HepG2 (cell line): Measurements from ENCODE around the gene PARP2. TPM values are rescaled to one million over a fixed set of nuclear protein-coding genes. Genes with fewer than 3 reads are reported as not detected.
A peak's percentile ranks its signal among the peaks of the same experiment; 100 is the strongest.

ENCODE experiments used
- BRCA1 ChIP-seq: sonication (generic); formaldehyde crosslinking; IDR thresholded peaks from 2 replicates; pipeline ENCODE4 v1.4.0; 2020; ENCODE audit warnings: missing genetic modification reagents
- CENPX ChIP-seq: sonication (generic); formaldehyde crosslinking; IDR thresholded peaks from 2 replicates; pipeline ENCODE4 v1.9.0; 2021; ENCODE audit warnings: mild to moderate bottlenecking, missing genetic modification reagents, moderate library complexity
- FOXK2 ChIP-seq: fragments of 450-650 bp; IDR thresholded peaks from 2 replicates; pipeline ENCODE4 v1.6.1; 2016
- GABPB1 ChIP-seq: IDR thresholded peaks from 2 replicates; pipeline ENCODE4 v1.6.1; 2016; ENCODE audit warnings: mild to moderate bottlenecking, missing genetic modification reagents, moderate library complexity, missing compliant biosample characterization
- GFI1 ChIP-seq: sonication (generic); formaldehyde crosslinking; IDR thresholded peaks from 2 replicates; pipeline ENCODE4 v1.5.0; 2020; ENCODE audit warnings: missing genetic modification reagents, mild to moderate bottlenecking, borderline replicate concordance
- ISL2 ChIP-seq: sonication (generic); formaldehyde crosslinking; IDR thresholded peaks from 2 replicates; pipeline ENCODE4 v1.5.0; 2020; ENCODE audit warnings: missing genetic modification reagents
- JUND ChIP-seq: sonication (generic); formaldehyde crosslinking; IDR thresholded peaks from 2 replicates; pipeline ENCODE4 v1.8.0; 2022; ENCODE audit warnings: mild to moderate bottlenecking, missing genetic modification reagents
- MBD4 ChIP-seq: IDR thresholded peaks from 2 replicates; pipeline ENCODE4 v1.6.1; 2012; ENCODE audit warnings: low read length, inconsistent platforms, borderline replicate concordance
- PAF1 ChIP-seq: IDR thresholded peaks from 2 replicates; pipeline ENCODE4 v1.6.1; 2016; ENCODE audit warnings: missing genetic modification reagents, missing compliant biosample characterization
- ZNF33B ChIP-seq: sonication (generic); formaldehyde crosslinking; IDR thresholded peaks from 2 replicates; pipeline ENCODE4 v1.5.1; 2020; ENCODE audit warnings: mild to moderate bottlenecking, missing genetic modification reagents
- ZNF614 ChIP-seq: IDR thresholded peaks from 2 replicates; pipeline ENCODE4 v1.6.1; 2018; ENCODE audit warnings: missing biosample characterization, missing genetic modification reagents, inconsistent platforms, borderline replicate concordance
- polyA plus RNA-seq, 8 experiments: library from polyadenylated mRNA; depleted of rRNA in 3 of 8; stranded (reverse) in 7 of 8; unstranded in 1 of 8; fragments of >200 nt; fragmentation: Illumina TruSeq in 4 of 8; extraction: Trizol in 4 of 8; gene quantifications; 2 replicates each; pipeline versions ENCODE4 v1.2.1 to v1.2.3, GENCODE V29; 2011 to 2016; ENCODE audit warnings: low read depth in 4 of 8, missing spikeins in 1 of 8, mixed read lengths in 1 of 8; ENCODE audit not compliant: insufficient read depth in 1 of 8
- total RNA-seq, 5 experiments: library from RNA; depleted of rRNA; stranded (reverse); fragments of >200 nt; fragmentation: Illumina TruSeq; extraction: Trizol; gene quantifications; 2 replicates each; pipeline ENCODE4 v1.2.3, GENCODE V29; 2016; ENCODE audit warnings: low read depth in 1 of 5
- TF ChIP-seq, protein P1 (sequence below): sonication (generic); formaldehyde crosslinking; IDR thresholded peaks from 2 replicates; pipeline ENCODE4 v1.4.0; 2020; ENCODE audit warnings: mild to moderate bottlenecking, missing genetic modification reagents, borderline replicate concordance
- TF ChIP-seq, protein P2 (sequence below): sonication (generic); formaldehyde crosslinking; IDR thresholded peaks from 2 replicates; pipeline ENCODE4 v1.5.1; 2020; ENCODE audit warnings: mild to moderate bottlenecking, missing genetic modification reagents, moderate library complexity
- TF ChIP-seq, protein P3 (sequence below), 2 experiments: sonication (generic) in 1 of 2; formaldehyde crosslinking in 1 of 2; IDR thresholded peaks; 2 replicates each; pipeline versions ENCODE4 v1.4.0 to v1.6.1; 2018 to 2020; ENCODE audit warnings: missing genetic modification reagents in 2 of 2, borderline replicate concordance in 1 of 2, low read depth in 1 of 2, mild to moderate bottlenecking in 1 of 2, missing biosample characterization in 1 of 2
- TF ChIP-seq, protein P4 (sequence below): sonication (generic); formaldehyde crosslinking; IDR thresholded peaks from 2 replicates; pipeline ENCODE4 v1.8.0; 2022; ENCODE audit warnings: low read depth, missing genetic modification reagents
- TF ChIP-seq, protein P5 (sequence below): sonication (generic); formaldehyde crosslinking; IDR thresholded peaks from 2 replicates; pipeline ENCODE4 v1.5.0; 2020; ENCODE audit warnings: missing genetic modification reagents, mild to moderate bottlenecking, borderline replicate concordance
- TF ChIP-seq, protein P6 (sequence below): sonication (generic); formaldehyde crosslinking; IDR thresholded peaks from 2 replicates; pipeline ENCODE4 v1.5.1; 2020; ENCODE audit warnings: missing genetic modification reagents, mild to moderate bottlenecking, borderline replicate concordance

Gene PARP2
- total and polyA plus RNA-seq, 2 of the 13 experiments (the other 11 are each of a cell fraction or from before 2014, with no cell fraction given), result 37.3 to 38.4 TPM

DNA sequence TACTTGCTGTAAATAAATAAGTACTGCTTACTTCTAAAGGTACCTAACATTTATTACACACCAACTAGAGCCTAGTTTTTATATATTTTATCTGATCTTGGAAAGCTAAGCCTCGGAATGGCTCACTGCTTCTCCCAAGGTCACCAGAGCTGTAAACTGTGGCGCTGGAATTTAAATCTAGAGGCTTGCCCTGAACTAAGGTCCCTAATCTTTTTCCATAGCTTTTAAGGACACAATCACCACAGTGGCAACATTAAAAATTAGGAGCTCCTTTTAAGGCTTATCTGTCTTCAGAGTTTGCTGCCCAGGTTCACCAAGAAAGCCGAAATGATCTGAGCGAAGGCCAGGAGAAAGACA, 11.0 kb upstream of the PARP2 start (continued):
- TF ChIP-seq, protein P1, sequence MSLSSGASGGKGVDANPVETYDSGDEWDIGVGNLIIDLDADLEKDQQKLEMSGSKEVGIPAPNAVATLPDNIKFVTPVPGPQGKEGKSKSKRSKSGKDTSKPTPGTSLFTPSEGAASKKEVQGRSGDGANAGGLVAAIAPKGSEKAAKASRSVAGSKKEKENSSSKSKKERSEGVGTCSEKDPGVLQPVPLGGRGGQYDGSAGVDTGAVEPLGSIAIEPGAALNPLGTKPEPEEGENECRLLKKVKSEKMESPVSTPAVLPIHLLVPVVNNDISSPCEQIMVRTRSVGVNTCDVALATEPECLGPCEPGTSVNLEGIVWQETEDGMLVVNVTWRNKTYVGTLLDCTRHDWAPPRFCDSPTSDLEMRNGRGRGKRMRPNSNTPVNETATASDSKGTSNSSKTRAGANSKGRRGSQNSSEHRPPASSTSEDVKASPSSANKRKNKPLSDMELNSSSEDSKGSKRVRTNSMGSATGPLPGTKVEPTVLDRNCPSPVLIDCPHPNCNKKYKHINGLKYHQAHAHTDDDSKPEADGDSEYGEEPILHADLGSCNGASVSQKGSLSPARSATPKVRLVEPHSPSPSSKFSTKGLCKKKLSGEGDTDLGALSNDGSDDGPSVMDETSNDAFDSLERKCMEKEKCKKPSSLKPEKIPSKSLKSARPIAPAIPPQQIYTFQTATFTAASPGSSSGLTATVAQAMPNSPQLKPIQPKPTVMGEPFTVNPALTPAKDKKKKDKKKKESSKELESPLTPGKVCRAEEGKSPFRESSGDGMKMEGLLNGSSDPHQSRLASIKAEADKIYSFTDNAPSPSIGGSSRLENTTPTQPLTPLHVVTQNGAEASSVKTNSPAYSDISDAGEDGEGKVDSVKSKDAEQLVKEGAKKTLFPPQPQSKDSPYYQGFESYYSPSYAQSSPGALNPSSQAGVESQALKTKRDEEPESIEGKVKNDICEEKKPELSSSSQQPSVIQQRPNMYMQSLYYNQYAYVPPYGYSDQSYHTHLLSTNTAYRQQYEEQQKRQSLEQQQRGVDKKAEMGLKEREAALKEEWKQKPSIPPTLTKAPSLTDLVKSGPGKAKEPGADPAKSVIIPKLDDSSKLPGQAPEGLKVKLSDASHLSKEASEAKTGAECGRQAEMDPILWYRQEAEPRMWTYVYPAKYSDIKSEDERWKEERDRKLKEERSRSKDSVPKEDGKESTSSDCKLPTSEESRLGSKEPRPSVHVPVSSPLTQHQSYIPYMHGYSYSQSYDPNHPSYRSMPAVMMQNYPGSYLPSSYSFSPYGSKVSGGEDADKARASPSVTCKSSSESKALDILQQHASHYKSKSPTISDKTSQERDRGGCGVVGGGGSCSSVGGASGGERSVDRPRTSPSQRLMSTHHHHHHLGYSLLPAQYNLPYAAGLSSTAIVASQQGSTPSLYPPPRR (CRISPR knock-in tag), result no peak
- TF ChIP-seq JUND (CRISPR knock-in tag), result no peak
- 0 out of 2 replicates have a peak, but pooled peaks have one; percentile 51 for TF ChIP-seq BRCA1
- TF ChIP-seq, protein P2, sequence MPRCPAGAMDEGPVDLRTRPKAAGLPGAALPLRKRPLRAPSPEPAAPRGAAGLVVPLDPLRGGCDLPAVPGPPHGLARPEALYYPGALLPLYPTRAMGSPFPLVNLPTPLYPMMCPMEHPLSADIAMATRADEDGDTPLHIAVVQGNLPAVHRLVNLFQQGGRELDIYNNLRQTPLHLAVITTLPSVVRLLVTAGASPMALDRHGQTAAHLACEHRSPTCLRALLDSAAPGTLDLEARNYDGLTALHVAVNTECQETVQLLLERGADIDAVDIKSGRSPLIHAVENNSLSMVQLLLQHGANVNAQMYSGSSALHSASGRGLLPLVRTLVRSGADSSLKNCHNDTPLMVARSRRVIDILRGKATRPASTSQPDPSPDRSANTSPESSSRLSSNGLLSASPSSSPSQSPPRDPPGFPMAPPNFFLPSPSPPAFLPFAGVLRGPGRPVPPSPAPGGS (CRISPR knock-in tag), result no peak
- TF ChIP-seq, protein P3, sequence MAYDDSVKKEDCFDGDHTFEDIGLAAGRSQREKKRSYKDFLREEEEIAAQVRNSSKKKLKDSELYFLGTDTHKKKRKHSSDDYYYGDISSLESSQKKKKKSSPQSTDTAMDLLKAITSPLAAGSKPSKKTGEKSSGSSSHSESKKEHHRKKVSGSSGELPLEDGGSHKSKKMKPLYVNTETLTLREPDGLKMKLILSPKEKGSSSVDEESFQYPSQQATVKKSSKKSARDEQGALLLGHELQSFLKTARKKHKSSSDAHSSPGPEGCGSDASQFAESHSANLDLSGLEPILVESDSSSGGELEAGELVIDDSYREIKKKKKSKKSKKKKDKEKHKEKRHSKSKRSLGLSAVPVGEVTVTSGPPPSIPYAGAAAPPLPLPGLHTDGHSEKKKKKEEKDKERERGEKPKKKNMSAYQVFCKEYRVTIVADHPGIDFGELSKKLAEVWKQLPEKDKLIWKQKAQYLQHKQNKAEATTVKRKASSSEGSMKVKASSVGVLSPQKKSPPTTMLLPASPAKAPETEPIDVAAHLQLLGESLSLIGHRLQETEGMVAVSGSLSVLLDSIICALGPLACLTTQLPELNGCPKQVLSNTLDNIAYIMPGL (CRISPR knock-in tag; IDR thresholded peaks at IDR 0.05; ENCODE audit: borderline replicate concordance in 1 of 2, low read depth in 1 of 2), result no peak; a peak in 1 of 4 replicates
- TF ChIP-seq MBD4, result 0 out of 2 replicates have a peak, but pooled peaks have one; percentile 13
- TF ChIP-seq ZNF33B (CRISPR knock-in tag), result no peak
- no peak for TF ChIP-seq GFI1 (CRISPR knock-in tag)
- no peak for TF ChIP-seq PAF1 (CRISPR knock-in tag)
- TF ChIP-seq GABPB1, result no peak
- TF ChIP-seq ZNF614 (CRISPR knock-in tag), result no peak
- TF ChIP-seq, protein P4, sequence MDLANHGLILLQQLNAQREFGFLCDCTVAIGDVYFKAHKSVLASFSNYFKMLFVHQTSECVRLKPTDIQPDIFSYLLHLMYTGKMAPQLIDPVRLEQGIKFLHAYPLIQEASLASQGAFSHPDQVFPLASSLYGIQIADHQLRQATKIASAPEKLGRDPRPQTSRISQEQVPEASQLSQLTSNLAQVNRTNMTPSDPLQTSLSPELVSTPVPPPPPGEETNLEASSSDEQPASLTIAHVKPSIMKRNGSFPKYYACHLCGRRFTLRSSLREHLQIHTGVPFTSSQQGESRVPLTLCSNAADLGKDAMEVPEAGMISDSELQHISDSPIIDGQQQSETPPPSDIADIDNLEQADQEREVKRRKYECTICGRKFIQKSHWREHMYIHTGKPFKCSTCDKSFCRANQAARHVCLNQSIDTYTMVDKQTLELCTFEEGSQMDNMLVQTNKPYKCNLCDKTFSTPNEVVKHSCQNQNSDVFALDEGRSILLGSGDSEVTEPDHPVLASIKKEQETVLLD, result no peak
- 0 out of 2 replicates have a peak, but pooled peaks have one; percentile 37 for TF ChIP-seq ISL2 (CRISPR knock-in tag)
- TF ChIP-seq CENPX (CRISPR knock-in tag), result no peak
- TF ChIP-seq, protein P5, sequence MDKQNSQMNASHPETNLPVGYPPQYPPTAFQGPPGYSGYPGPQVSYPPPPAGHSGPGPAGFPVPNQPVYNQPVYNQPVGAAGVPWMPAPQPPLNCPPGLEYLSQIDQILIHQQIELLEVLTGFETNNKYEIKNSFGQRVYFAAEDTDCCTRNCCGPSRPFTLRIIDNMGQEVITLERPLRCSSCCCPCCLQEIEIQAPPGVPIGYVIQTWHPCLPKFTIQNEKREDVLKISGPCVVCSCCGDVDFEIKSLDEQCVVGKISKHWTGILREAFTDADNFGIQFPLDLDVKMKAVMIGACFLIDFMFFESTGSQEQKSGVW (CRISPR knock-in tag), result no peak
- TF ChIP-seq, protein P6, sequence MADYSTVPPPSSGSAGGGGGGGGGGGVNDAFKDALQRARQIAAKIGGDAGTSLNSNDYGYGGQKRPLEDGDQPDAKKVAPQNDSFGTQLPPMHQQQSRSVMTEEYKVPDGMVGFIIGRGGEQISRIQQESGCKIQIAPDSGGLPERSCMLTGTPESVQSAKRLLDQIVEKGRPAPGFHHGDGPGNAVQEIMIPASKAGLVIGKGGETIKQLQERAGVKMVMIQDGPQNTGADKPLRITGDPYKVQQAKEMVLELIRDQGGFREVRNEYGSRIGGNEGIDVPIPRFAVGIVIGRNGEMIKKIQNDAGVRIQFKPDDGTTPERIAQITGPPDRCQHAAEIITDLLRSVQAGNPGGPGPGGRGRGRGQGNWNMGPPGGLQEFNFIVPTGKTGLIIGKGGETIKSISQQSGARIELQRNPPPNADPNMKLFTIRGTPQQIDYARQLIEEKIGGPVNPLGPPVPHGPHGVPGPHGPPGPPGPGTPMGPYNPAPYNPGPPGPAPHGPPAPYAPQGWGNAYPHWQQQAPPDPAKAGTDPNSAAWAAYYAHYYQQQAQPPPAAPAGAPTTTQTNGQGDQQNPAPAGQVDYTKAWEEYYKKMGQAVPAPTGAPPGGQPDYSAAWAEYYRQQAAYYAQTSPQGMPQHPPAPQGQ (CRISPR knock-in tag), result no peak
- no peak for TF ChIP-seq FOXK2
